GM06990 (cell line): ENCODE measurements around the gene NLGN3.

Experiments
- DNase-seq: peaks from one replicate; pipeline ENCODE4 v3.0.0-alpha.2; 2011; ENCODE audit not compliant: insufficient read length; ENCODE audit errors: extremely low read depth
- H3K27me3 ChIP-seq: replicated peaks from 2 replicates; pipeline ENCODE4 v1.6.0; 2011; ENCODE audit warnings: low read length; ENCODE audit not compliant: control insufficient read depth, insufficient read depth
- H3K36me3 ChIP-seq: 2 replicates; pipeline ENCODE4 v1.5.1; 2011; ENCODE audit warnings: low read length; ENCODE audit not compliant: control insufficient read depth, insufficient read depth
- H3K4me3 ChIP-seq: replicated peaks from 2 replicates; pipeline ENCODE4 v1.5.1; 2011; ENCODE audit warnings: low read depth, mild to moderate bottlenecking, control low read depth, low read length
- TF ChIP-seq, protein P1 (sequence below): IDR thresholded peaks from 2 replicates; pipeline ENCODE4 v1.5.1; 2011; ENCODE audit warnings: low read length, control low read depth, mild to moderate bottlenecking, inconsistent platforms; ENCODE audit not compliant: insufficient read depth, poor library complexity, severe bottlenecking

The NLGN3 gene

GRCh38 chrX:71217298-71217697 lies 72.7 kb downstream of the NLGN3 start:
- Histone ChIP-seq H3K27me3 (no peaks in the 10 kb centered on the region), H3K4me3 (no peak overlapping the region), H3K36me3 (no peaks in the 10 kb centered on the region)
- TF ChIP-seq, protein P1, sequence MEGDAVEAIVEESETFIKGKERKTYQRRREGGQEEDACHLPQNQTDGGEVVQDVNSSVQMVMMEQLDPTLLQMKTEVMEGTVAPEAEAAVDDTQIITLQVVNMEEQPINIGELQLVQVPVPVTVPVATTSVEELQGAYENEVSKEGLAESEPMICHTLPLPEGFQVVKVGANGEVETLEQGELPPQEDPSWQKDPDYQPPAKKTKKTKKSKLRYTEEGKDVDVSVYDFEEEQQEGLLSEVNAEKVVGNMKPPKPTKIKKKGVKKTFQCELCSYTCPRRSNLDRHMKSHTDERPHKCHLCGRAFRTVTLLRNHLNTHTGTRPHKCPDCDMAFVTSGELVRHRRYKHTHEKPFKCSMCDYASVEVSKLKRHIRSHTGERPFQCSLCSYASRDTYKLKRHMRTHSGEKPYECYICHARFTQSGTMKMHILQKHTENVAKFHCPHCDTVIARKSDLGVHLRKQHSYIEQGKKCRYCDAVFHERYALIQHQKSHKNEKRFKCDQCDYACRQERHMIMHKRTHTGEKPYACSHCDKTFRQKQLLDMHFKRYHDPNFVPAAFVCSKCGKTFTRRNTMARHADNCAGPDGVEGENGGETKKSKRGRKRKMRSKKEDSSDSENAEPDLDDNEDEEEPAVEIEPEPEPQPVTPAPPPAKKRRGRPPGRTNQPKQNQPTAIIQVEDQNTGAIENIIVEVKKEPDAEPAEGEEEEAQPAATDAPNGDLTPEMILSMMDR, result no peak
- DNase-seq, result no peak
